Activated T-cell treated with anti-CD3 and anti-CD28 coated beads for 4 hours (primary cell): ENCODE measurements around the gene RDH16.
"Not testable (repeated sequence)": the region's sequence is repeated elsewhere in the genome, so short reads cannot be mapped to it uniquely, and the experiment has no call there.

Experiments used
- DNase-seq: peaks from one replicate; pipeline ENCODE4 v3.0.0-alpha.2; 2020

The RDH16 gene

DNA sequence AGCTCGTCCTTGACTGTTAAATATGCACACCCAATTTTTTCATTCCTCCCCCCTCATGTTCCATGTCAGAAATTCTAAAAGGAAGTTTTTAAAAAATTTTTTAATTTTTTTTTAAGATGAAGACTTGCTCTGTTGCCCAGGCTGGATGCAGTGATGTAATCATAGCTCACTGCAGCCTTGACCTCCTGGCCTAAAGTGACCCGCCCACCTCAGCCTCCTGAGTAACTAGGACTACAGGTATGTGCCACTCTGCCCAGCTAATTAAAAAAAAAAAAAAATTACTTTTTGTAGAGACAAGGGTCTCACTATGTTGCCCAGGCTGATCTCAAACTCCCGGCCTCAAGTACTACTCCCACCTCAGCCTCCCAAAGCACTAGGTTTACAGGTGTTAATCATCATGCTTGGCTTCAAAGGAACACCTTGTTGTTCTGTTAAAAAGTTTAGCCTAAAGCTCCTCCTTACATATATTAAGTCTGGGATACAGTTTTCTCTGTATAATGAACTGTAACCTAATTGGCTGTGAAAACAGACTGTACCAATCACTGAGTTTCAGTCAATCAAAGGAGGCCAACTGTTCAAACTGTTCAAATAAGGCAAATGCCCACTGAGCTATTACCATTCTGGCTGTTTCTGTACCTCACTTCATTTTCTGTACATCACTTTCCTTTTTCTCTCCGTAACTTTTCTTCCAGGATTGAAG lies 41.0 kb downstream of the RDH16 start:
- DNase-seq = no peak

DNA sequence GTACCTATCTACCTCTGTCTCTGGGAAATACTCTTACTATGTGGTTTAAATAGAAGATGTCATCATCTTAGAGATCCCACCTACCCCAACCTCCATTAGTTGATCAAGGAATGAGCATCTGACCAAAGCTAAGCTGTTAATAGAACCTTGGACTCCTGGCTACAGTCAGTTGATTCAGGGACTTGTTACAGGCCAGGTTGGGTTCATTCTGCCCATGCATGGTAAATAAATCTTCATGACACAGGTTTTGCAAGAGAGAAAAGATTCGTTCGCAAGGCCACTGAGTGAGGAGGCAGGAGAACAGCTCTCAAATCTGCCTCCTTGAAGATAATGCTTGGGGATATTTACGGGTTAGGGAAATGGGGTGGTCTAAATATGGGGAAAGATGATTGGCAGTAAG lies 42.7 kb downstream of the RDH16 start:
- DNase-seq = no peak

DNA sequence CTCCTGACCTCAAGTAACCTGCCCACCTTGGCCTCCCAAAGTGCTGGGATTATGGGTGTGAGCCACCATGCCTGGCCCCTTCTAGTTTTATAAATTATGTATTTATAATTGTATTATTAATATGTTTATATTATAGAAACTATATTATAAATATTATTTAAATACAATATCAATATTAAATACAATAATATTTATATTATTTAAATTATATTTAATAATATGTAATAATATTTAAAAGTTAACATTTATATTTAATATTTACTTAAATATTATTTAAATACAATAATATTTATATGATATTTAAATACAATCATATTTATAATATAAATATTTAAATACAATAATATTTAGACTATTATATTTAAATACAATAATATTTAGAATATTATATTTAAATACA lies 43.2 kb downstream of the RDH16 start:
- DNase-seq = no peak

DNA sequence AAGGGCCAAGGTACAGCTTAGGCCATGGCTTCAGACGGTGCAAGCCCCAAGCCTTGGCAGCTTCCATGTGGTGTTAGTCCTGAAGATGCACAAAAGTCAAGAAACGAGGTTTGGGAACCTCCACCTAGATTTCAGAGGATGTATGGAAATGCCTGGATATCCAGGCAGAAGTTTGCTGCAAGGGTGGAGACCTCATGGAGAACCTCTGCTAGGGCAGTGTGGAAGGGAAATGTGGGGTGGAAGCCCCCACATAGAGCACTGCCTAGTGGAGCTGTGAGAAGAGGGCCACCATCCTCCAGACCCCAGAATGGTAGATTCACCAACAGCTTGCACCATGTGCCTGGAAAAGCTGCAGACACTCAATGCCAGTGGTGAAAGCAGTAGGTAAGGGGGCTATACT lies 48.0 kb downstream of the RDH16 start:
- DNase-seq = not testable (repeated sequence)

DNA sequence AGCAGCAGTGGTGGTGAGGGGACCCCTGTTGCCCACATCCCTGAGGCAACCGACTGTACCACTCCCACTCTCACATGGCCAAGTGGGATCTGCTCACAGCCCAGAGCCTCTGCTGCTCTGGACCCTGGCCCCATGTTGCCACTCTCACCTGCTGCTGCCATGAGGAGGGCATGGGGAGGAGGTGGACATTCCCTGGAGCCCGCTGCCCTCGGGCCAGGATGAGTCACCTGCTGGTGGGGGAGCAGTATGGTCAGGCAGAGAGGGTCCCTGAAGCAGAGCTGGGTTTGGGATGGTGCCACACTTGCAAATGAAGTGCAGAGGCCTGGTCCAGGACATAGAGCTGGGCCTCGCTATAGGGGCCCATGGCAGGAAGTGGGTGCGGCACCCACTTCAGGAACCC lies 49.3 kb downstream of the RDH16 start:
- no peak for DNase-seq

DNA sequence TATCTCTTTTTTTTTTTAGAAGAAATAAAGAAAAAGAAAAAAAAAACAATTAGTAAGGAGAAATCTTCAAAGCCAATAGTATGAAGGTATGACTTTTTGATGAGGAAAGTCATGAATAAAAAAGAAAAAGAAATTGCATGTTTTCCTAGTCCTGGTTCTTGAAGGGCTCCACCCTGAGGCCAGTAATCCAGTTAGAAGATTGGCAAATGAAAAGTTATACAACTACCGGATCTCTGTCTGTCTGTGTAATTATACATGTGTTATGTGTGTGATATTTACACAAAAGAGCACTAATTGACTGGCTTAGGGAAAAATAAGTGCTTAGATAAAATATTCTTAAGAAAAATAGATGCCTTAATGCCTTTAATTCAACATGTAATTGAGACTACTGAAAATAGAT lies 51.6 kb downstream of the RDH16 start:
- no peak for DNase-seq

DNA sequence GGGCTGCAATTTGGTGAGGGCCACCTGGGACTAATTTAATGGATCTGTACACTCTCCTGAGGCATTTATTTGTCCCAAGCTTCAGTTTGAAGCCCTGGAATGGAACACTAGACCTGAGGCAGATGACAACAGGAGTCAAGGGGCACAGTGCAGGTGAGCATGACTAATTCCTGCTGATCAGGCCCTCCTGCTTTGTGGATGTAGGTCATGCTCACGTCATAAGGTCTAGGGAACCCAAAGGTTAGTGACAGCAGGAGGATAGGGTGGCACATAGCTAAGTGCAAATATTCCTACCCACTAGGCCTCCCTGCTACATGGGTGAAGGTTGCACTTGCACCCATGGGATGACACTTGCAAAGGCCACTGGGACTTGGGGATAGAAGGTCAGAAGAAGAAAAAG lies 54.0 kb downstream of the RDH16 start:
- no peak for DNase-seq
